Tibial nerve (tissue), 4 donors: Measurements from ENCODE around the gene SMTNL1.

ENCODE experiments used
- EP300 ChIP-seq, 2 donors: sonication (generic); formaldehyde crosslinking; IDR thresholded peaks; one replicate each; pipeline ENCODE4 v1.6.1; 2017; ENCODE audit warnings: antibody characterized with exemption in 2 of 2, mild to moderate bottlenecking in 1 of 2
- POLR2A ChIP-seq, 2 donors: fragments of 450-650 bp; IDR thresholded peaks; one replicate each; pipeline ENCODE4 v1.6.1; 2017; ENCODE audit warnings: antibody characterized with exemption in 2 of 2, mild to moderate bottlenecking in 2 of 2, moderate library complexity in 2 of 2
- TF ChIP-seq, protein P1 (sequence below), 5 experiments: fragments of 200-600 bp in 3 of 5; fragments of 450-650 bp in 2 of 5; sonication (generic) in 3 of 5; IDR thresholded peaks; one replicate each; pipeline ENCODE4 v1.5.1; 2016 to 2019; ENCODE audit warnings: antibody characterized with exemption in 5 of 5, mild to moderate bottlenecking in 3 of 5, moderate library complexity in 2 of 5

- TF ChIP-seq, protein P1, sequence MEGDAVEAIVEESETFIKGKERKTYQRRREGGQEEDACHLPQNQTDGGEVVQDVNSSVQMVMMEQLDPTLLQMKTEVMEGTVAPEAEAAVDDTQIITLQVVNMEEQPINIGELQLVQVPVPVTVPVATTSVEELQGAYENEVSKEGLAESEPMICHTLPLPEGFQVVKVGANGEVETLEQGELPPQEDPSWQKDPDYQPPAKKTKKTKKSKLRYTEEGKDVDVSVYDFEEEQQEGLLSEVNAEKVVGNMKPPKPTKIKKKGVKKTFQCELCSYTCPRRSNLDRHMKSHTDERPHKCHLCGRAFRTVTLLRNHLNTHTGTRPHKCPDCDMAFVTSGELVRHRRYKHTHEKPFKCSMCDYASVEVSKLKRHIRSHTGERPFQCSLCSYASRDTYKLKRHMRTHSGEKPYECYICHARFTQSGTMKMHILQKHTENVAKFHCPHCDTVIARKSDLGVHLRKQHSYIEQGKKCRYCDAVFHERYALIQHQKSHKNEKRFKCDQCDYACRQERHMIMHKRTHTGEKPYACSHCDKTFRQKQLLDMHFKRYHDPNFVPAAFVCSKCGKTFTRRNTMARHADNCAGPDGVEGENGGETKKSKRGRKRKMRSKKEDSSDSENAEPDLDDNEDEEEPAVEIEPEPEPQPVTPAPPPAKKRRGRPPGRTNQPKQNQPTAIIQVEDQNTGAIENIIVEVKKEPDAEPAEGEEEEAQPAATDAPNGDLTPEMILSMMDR (IDR thresholded peaks at IDR 0.05), result no peak
- no peak for TF ChIP-seq EP300 (IDR thresholded peaks at IDR 0.05)
- no peak for TF ChIP-seq POLR2A (IDR thresholded peaks at IDR 0.05)
These were observed 61.4 kb downstream of the SMTNL1 start for GRCh38 chr11:57598831-57599155.
